ENCODE data around the gene JPT1. TPM values are rescaled to one million over a fixed set of nuclear protein-coding genes. Genes with fewer than 3 reads are reported as not detected.

The JPT1 gene
- total and polyA plus RNA-seq, 2 donors (not counting 3 experiments of a cell fraction or from before 2014, with no cell fraction given) = 212 to 352 TPM

GRCh38 chr17:75090871-75091854 lies 63.1 kb downstream of the JPT1 start:
- TF ChIP-seq, protein P1, sequence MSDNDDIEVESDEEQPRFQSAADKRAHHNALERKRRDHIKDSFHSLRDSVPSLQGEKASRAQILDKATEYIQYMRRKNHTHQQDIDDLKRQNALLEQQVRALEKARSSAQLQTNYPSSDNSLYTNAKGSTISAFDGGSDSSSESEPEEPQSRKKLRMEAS (IDR thresholded peaks at IDR 0.05; ENCODE audit: insufficient read depth, insufficient read length) = no peak
- no peak for TF ChIP-seq CTCF (IDR thresholded peaks at IDR 0.05; ENCODE audit: extremely low read depth in 1 of 2, insufficient read depth in 1 of 2, low read depth in 1 of 2, low read length in 2 of 2)
- no peak for TF ChIP-seq POLR2AphosphoS5 (IDR thresholded peaks at IDR 0.05; ENCODE audit: insufficient read depth, low read depth, low read length)
- no peak for TF ChIP-seq MYC (IDR thresholded peaks at IDR 0.05; ENCODE audit: low read depth, low read length)
- TF ChIP-seq FOS (IDR thresholded peaks at IDR 0.05; ENCODE audit: borderline replicate concordance, insufficient read depth, low read length) = no peak
- no peak for TF ChIP-seq GATA2 (IDR thresholded peaks at IDR 0.05; ENCODE audit: insufficient read depth, insufficient read length, low read depth, low read length)
- no peak for TF ChIP-seq POLR2A (IDR thresholded peaks at IDR 0.05; ENCODE audit: low read depth, low read length)
- no peak for TF ChIP-seq EZH2 (IDR thresholded peaks at IDR 0.05; ENCODE audit: borderline replicate concordance, low read depth, low read length, severe bottlenecking)
- TF ChIP-seq JUN (IDR thresholded peaks at IDR 0.05; ENCODE audit: borderline replicate concordance, insufficient read depth, insufficient read length, low read depth) = no peak
- Histone ChIP-seq H3K4me2 (ENCODE audit: insufficient read depth, low read length) (peak overlapping the region; percentile 45), H3K79me2 (ENCODE audit: control insufficient read depth, insufficient read depth, low read length) (no peaks in the 10 kb centered on the region), H3K36me3 (ENCODE audit: control insufficient read depth in 2 of 2, extremely low read depth in 1 of 2, insufficient read depth in 2 of 2, low read length in 2 of 2) (no peaks in the 10 kb centered on the region), H4K20me1 (replicated peaks; ENCODE audit: control insufficient read depth, extremely low read depth, insufficient read depth, low read length) (no peaks in the 10 kb centered on the region), H3K27me3 (ENCODE audit: control insufficient read depth in 2 of 2, insufficient read depth in 2 of 2, low read length in 2 of 2) (no peaks in the 10 kb centered on the region), H3K9ac (replicated peaks; ENCODE audit: extremely low read depth, insufficient read depth, low read length) (peak overlapping the region; percentile 19), H3K4me1 (ENCODE audit: control insufficient read depth, extremely low read depth, insufficient read depth, low read length) (peaks cover 38% of the 10 kb centered on the region), H3K27ac (ENCODE audit: insufficient read depth, low read depth, low read length) (peak overlapping the region; percentile 36), H3K4me3 (replicated peaks in 1 of 3; ENCODE audit: insufficient read depth in 1 of 3, low read depth in 1 of 3, low read length in 3 of 3) (peak overlapping the region in 1 of 3 experiments; percentile 24), H2AFZ (ENCODE audit: low read depth, low read length) (peak overlapping the region; percentile 23), H3K9me3 (replicated peaks; ENCODE audit: control insufficient read depth, insufficient read depth, low read length) (no peaks in the 10 kb centered on the region), H3K9me1 (replicated peaks; ENCODE audit: control insufficient read depth, extremely low read depth, insufficient read depth, low read length) (no peaks in the 10 kb centered on the region)
- no TSS peak for BruUV-seq (replicated peaks)
- FAIRE-seq = peak; percentile 87
- ChIA-PET POLR2A (interaction anchor here (1.2 kb wide), 1 partner anchor 14 kb away, joined by 3 read pairs; no protein-coding TSS in a partner anchor), CTCF (interaction anchor here (0.6 to 2.0 kb wide), 8 partner anchors 9 to 111 kb away, joined by 3 to 24 read pairs (median 4); partner anchors contain the start of gene ARMC7)
- dilution Hi-C loops (cut with MboI; ENCODE audit: extremely low pct_ligation_motif_present, low sequenced_read_pairs) (no loop called here), intact Hi-C loops (cut with micrococcal nuclease) (no loop called here)
- no peak for DNase-seq (ENCODE audit: low read depth, low spot score)
